D721Med (cell line): ENCODE data around the gene RGS13.
"Not testable (repeated sequence)": the region's sequence is repeated elsewhere in the genome, so short reads cannot be mapped to it uniquely, and the experiment has no call there.

Source experiments
- DNase-seq: peaks from one replicate; pipeline ENCODE4 v3.0.0; 2011; ENCODE audit warnings: low spot score; ENCODE audit not compliant: insufficient read length
- FAIRE-seq: peaks from 2 replicates; lab custom pipeline; 2011; peaks lifted over from hg19 to GRCh38; lab: Jason Lieb, UNC
- TF ChIP-seq, protein P1 (sequence below): IDR thresholded peaks from 2 replicates; pipeline ENCODE4 v1.5.1; 2012; ENCODE audit warnings: mild to moderate bottlenecking, control low read depth; ENCODE audit not compliant: insufficient read depth; ENCODE audit errors: missing control alignments

The RGS13 gene

GRCh38 chr1:192669174-192669573 is 33.2 kb downstream of the RGS13 start:
- DNase-seq: no peak
- no peak for FAIRE-seq
- TF ChIP-seq, protein P1, sequence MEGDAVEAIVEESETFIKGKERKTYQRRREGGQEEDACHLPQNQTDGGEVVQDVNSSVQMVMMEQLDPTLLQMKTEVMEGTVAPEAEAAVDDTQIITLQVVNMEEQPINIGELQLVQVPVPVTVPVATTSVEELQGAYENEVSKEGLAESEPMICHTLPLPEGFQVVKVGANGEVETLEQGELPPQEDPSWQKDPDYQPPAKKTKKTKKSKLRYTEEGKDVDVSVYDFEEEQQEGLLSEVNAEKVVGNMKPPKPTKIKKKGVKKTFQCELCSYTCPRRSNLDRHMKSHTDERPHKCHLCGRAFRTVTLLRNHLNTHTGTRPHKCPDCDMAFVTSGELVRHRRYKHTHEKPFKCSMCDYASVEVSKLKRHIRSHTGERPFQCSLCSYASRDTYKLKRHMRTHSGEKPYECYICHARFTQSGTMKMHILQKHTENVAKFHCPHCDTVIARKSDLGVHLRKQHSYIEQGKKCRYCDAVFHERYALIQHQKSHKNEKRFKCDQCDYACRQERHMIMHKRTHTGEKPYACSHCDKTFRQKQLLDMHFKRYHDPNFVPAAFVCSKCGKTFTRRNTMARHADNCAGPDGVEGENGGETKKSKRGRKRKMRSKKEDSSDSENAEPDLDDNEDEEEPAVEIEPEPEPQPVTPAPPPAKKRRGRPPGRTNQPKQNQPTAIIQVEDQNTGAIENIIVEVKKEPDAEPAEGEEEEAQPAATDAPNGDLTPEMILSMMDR: no peak

DNA sequence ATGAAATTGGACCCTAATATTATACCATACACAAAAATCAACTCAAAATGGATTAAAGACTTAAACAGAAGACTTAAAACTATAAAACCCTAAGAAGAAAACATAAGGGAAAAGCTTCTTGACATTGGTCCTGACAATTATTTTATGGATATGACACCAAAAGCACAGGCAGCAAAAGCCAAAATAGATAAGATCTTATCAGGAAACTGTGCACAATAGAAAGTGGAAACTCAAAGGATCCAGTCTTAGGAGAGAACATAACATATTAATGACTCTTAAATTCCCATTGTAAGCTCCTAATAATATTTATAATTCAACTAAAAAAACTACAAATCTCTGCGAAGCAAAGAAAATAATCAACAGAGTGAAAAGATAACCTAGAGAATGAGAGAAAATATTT is 39.8 kb downstream of the RGS13 start:
- FAIRE-seq: no peak
- TF ChIP-seq, protein P1: no peak

GRCh38 chr1:192678099-192678498 is 42.2 kb downstream of the RGS13 start:
- TF ChIP-seq, protein P1: no peak
- no peak for FAIRE-seq
- DNase-seq: no peak

More for the DNA sequence above, 39.8 kb downstream of the RGS13 start:
- DNase-seq: no peak

- no peak for FAIRE-seq
- no peak for DNase-seq
- TF ChIP-seq, protein P1: no peak
Measured at GRCh38 chr1:192682335-192682734, 46.4 kb downstream of the RGS13 start.

- FAIRE-seq, DNase-seq: not testable (repeated sequence)
Measured at GRCh38 chr1:192683081-192683480, 47.1 kb downstream of the RGS13 start.

- TF ChIP-seq, protein P1: no peak
- DNase-seq (no peak), FAIRE-seq (no peak)
Measured at GRCh38 chr1:192689459-192689858, 53.5 kb downstream of the RGS13 start.

DNA sequence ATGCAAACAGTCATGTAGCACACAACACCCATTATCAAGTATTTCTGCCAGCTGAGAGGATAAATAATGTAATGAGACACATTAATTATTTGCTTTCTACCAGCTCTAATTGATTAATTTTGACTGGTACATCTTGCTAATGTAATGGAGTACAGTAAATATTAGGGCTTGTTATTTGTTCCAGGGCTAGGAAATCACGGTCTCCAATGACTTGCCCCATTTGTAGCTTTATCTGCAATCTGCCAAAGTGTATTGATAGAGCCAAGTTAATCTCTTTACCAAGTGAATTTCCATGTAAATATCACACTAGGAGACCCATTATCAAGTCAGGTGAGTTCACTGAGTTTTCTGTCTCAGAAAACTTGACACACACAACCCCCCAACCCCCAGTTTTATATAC is 55.1 kb downstream of the RGS13 start:
- DNase-seq: no peak
- no peak for FAIRE-seq
- TF ChIP-seq, protein P1: no peak

- TF ChIP-seq, protein P1: no peak
- DNase-seq (no peak), FAIRE-seq (no peak)
Measured at GRCh38 chr1:192696082-192696481, 60.1 kb downstream of the RGS13 start.
